HG03457 (cell line): ENCODE results near the gene FAT1.

ENCODE experiments used
- ATAC-seq: cut with Tn5 transposase; IDR thresholded peaks from one replicate; pipeline ENCODE4 v1.9.1; 2021; ENCODE audit warnings: moderate number of reproducible peaks; ENCODE audit not compliant: unreplicated experiment

The FAT1 gene

DNA sequence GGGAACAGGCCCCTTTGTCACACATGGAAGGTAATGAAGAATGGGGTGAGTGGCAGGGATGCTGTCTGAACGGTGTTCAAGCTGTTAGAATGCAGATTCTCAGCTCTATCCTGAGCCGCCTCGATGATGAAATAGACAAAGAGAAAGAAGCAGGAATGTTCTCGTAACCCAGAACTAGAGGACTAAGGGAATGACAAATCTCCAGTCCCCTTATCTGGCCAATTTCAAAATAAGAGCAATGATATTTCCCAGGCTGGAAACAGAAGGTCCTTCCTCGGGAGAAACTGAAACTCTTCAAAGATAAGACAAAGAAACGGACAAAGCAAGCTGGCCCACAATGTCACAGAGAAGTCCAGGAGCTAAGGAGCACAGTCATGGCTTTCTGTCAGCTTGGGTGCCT, 138.7 kb downstream of the FAT1 start:
- no peak for ATAC-seq

GRCh38 chr4:186581421-186581820, 142.2 kb downstream of the FAT1 start:
- ATAC-seq, result no peak

GRCh38 chr4:186580669-186581068, 143.0 kb downstream of the FAT1 start:
- no peak for ATAC-seq

- ATAC-seq, result no peak
Observed at GRCh38 chr4:186570193-186570996, 153.3 kb downstream of the FAT1 start.

DNA sequence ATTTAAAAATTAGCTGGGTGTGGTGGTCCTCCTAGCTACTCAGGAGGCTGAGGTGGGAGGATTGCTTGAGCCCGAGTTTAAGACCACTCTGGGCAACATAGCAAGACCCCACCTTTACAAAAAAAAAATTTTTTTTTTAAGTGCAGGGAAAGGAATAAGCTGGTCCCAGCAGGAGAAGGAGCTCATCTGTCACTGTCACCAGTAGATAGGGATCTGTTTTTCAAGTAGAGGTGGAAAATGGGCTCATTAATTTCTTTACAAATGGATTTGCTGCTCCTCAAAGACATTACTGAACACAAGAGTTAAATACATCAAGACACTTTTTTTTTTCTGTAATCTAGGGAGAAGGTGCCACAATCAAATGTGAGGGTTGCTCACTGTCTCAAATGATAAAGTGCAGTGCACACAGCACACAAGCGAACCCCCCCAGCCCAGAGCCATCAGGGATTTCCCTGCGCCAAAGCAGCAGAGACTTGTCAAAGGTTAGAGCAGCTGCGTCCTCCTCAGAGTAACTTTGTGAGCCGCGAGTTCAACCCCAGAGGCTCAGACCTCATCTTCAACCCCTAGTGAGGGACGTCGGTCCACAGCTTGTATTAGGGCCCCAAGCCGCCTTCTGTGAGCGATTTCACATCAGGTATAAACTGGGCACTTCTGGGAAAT, 154.0 kb downstream of the FAT1 start:
- no peak for ATAC-seq

- ATAC-seq, result no peak
Observed at GRCh38 chr4:186566068-186566467, 157.6 kb downstream of the FAT1 start.

DNA sequence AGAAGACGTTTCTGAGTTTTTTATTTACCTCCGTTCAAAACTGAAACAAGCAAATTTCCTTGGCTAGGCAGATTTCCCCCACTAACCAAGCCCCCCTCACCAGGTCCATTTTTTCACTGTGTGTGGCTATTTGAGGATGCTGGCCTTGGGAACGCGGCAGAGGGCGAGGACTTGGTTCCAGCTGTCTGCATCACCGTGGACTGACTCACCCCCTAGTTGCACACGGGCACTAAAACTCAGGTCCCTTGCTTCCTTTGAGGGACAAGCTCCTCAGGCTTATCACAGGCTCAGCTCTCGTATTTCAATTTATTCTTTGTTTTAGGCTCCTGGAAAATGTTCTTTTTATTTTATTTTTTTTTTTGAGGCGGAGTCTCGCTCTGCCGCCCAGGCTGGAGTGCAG, 159.9 kb downstream of the FAT1 start:
- no peak for ATAC-seq

DNA sequence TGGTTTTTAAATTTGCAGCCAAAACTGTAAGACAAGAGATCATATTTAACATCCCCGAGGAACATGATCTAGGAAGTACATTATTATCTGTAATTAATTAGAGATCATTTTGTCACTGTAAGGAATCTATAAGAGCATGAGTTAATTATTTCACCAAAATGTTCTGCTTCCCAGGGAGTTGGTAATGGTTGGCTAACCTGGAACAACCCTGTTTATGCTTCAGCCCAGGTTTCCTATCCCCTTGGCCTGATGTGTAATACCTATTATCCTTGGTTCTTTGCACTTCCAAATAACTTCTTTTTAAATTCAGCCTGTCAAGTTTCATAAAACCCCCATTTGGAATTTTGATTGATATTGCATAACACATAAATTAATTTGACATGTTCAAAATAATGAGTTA, 161.9 kb downstream of the FAT1 start:
- no peak for ATAC-seq

DNA sequence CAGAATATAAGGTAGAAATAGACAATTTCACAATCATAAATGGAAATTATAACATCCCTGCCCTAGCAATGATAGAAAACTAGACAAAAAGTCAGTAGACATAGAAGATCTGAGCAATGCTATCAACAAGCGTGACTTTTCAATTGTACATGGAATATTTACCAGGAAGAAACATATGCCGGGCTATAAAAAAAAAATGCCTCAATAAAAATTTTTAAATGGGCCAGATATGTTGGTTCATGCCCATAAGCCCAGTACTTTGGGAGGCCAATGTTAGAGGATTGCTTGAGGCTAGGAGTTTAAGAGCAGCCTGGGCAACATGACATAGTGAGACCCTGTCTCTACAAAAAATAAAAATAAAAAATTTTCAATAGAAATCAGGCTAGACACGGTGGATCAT, 163.0 kb downstream of the FAT1 start:
- ATAC-seq, result no peak

DNA sequence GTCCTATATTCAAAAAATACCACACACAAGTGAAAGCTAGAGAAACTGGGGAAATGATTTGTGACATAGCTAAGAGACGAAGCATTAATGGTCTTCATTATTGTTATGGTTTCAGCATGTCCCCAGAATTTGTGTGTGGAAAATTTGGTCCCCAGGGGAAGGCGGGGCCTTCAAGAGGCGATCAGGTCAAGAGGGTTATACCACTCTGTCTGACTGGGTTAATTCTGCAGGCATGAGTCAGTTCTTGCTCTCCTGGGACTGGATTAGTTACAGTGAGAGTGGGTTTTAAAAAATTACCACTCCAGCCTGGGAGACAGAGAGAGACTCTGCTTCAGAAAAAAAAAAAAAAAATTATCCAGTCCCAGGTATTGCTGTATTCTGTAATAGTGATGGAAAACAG, 166.2 kb downstream of the FAT1 start:
- no peak for ATAC-seq

DNA sequence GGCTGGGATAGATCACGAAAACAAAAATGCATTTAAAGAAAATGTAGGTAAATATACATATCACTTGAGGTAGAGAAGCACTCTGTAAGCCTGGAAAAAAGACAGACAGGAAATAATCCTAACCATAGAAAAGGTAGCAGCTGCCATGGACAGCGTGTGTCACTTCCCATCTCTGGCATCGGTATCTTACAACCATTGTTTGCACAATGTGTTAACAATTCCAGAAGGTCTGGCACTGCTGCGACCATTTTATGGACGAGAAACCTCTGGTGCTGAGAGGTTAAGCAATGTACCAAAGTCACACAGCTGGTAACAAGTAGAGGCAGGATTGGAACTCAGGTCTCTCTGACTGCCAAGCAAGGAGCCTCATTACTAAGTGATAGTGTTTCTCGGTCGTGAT, 166.6 kb downstream of the FAT1 start:
- no peak for ATAC-seq

DNA sequence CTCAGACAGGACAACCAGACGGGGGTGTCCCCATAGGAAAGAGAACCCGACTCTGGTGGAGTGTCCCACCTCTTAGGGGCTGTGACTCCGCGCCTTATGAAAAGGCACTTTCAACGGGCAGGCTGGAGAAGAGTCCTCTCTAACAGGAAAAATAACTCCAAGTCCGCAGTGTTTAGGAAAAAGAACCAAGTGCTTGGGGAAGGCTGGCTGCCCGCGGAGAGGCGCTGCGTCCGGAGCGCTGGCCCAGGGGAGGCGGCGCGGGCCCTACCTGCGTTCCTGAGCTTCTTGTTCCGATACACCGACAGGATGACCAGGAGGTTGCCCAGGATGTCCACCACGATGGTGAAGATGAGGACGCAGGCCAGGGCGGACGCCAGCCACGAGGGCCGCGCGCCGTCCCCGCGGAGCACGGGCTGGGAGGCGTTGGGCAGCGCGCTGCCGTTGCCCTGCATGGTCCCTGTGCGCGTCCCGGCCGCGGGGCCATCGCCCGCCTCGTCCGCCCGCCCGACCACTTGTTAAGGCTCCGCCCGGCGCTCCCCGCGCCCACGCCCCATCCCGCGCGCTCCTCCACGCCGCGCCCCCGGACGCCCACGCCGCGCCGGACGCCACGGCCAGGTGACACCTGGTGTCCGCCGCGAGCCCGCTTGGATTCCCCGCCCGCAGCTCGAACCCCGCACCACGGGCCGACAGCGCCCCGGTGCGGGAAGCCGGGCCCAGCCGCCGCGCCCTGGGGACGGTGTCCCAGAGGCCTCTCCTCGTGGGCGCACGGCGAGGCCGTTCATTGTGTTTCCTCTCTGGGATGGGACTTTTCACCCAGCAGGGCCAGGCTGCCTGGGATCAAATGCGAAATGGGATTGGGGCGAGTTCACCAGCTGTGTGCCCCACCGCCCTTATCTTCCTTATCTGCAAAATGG, 168.5 kb downstream of the FAT1 start, which contains the start of gene MTNR1A:
Gene MTNR1A (minus strand): TSS at position 654 of the 914 bp plus-strand sequence. CDS start 202 bp downstream, at position 452.
- no peak for ATAC-seq

DNA sequence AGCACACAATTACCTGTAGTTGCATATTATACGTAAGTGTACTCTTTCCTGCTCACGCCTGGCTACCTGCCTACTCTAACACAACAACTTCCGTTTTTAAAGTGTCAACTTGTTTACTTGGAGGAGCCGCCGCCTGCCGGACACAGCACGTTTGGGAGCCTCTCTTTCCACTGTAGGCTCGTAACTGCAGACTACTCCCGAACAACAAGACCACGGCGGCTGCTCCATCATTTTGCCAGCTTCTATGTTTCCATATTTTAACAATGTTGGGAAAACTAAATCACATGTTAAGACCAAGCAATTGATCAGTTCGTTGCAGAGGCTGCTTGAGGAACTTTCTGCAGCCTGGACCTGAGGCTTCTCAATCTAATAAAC, 169.1 kb downstream of the FAT1 start:
- ATAC-seq, result no peak

- no peak for ATAC-seq
Observed at GRCh38 chr4:186553717-186554116, 169.9 kb downstream of the FAT1 start.

- no peak for ATAC-seq
Observed at GRCh38 chr4:186551849-186552248, 171.8 kb downstream of the FAT1 start.

GRCh38 chr4:186545436-186545835, 178.2 kb downstream of the FAT1 start:
- no peak for ATAC-seq

- no peak for ATAC-seq
Observed at GRCh38 chr4:186543206-186543605, 180.4 kb downstream of the FAT1 start.

GRCh38 chr4:186541801-186542200, 181.9 kb downstream of the FAT1 start:
- no peak for ATAC-seq

- no peak for ATAC-seq
Observed at GRCh38 chr4:186537843-186538521, 185.7 kb downstream of the FAT1 start.
